GM12878 (cell line): Measurements from ENCODE around the gene KIN. TPM values are rescaled to one million over a fixed set of nuclear protein-coding genes. Genes with fewer than 3 reads are reported as not detected.
A peak's percentile ranks its signal among the peaks of the same experiment; 100 is the strongest.

Source experiments
- BCL11A ChIP-seq: IDR thresholded peaks from 2 replicates; pipeline ENCODE4 v1.6.1; 2011; ENCODE audit warnings: low read depth, low read length
- CHD4 ChIP-seq: fragments of 200-600 bp; sonication (generic); IDR thresholded peaks from 2 replicates; pipeline ENCODE4 v1.6.1; 2016; ENCODE audit warnings: mild to moderate bottlenecking
- CREM ChIP-seq: IDR thresholded peaks from 2 replicates; pipeline ENCODE4 v1.6.1; 2014; ENCODE audit warnings: antibody characterized with exemption, low read depth
- EZH2 ChIP-seq: IDR thresholded peaks from 2 replicates; pipeline ENCODE4 v1.6.1; 2012; ENCODE audit warnings: low read depth, mild to moderate bottlenecking, control low read depth, inconsistent platforms, low read length, borderline replicate concordance; ENCODE audit not compliant: control insufficient read depth
- HCFC1 ChIP-seq: fragments of 150-350 bp; IDR thresholded peaks from 2 replicates; pipeline ENCODE4 v1.6.1; 2014; ENCODE audit warnings: low read length
- MEF2B ChIP-seq: fragments of 450-650 bp; IDR thresholded peaks from 2 replicates; pipeline ENCODE4 v1.6.1; 2018; ENCODE audit warnings: mild to moderate bottlenecking, moderate library complexity; ENCODE audit not compliant: partially characterized antibody, poor library complexity, severe bottlenecking
- MTA2 ChIP-seq: fragments of 450-650 bp; IDR thresholded peaks from 2 replicates; pipeline ENCODE4 v1.6.1; 2016; ENCODE audit warnings: low read depth, mild to moderate bottlenecking, moderate library complexity
- NR2F1 ChIP-seq: fragments of 450-650 bp; conservative IDR thresholded peaks from 2 replicates; pipeline ENCODE4 v1.6.1; 2017; ENCODE audit warnings: mild to moderate bottlenecking
- PBX3 ChIP-seq: IDR thresholded peaks from 2 replicates; pipeline ENCODE4 v1.6.1; 2011; ENCODE audit warnings: mild to moderate bottlenecking, low read depth, low read length, moderate library complexity; ENCODE audit not compliant: insufficient replicate concordance
- POLR2AphosphoS2 ChIP-seq: IDR thresholded peaks from 2 replicates; pipeline ENCODE4 v1.6.1; 2011; ENCODE audit warnings: low read depth, mild to moderate bottlenecking, low read length, improper control_type of control experiment, moderate library complexity
- POU2F2 ChIP-seq: IDR thresholded peaks from 3 replicates; pipeline ENCODE4 v1.6.1; 2011; ENCODE audit warnings: low read depth, mild to moderate bottlenecking, low read length, borderline replicate concordance
- SIX5 ChIP-seq: IDR thresholded peaks from 2 replicates; pipeline ENCODE4 v1.6.1; 2011; ENCODE audit warnings: mild to moderate bottlenecking, low read depth, low read length, moderate library complexity; ENCODE audit not compliant: severe bottlenecking
- SPI1 ChIP-seq: IDR thresholded peaks from 2 replicates; pipeline ENCODE4 v1.6.1; 2011; ENCODE audit warnings: low read depth, mild to moderate bottlenecking, low read length, moderate library complexity, borderline replicate concordance; ENCODE audit not compliant: insufficient read depth
- SRF ChIP-seq, 2 experiments: IDR thresholded peaks; 2 replicates each; pipeline ENCODE4 v1.6.1; 2011; ENCODE audit warnings: low read depth in 2 of 2, low read length in 2 of 2, mild to moderate bottlenecking in 1 of 2, moderate library complexity in 1 of 2
- ZNF274 ChIP-seq: IDR thresholded peaks from one replicate; pipeline ENCODE4 v1.8.0; 2011; ENCODE audit not compliant: insufficient read length, insufficient read depth
- ZZZ3 ChIP-seq: IDR thresholded peaks from 2 replicates; pipeline ENCODE4 v1.6.1; 2011; ENCODE audit warnings: low read depth; ENCODE audit not compliant: control insufficient read depth, insufficient read length
- polyA plus RNA-seq, 11 experiments: library from polyadenylated mRNA; depleted of rRNA in 4 of 11; unstranded in 6 of 11; stranded (reverse) in 5 of 11; fragments of >200 nt; fragmentation: Nextera tagmentation in 4 of 11; fragmentation: Illumina TruSeq in 1 of 11; extraction: Ambion mirVana in 4 of 11; extraction: Trizol in 1 of 11; gene quantifications; 1 replicate in 1 of 11; 2 replicates in 10 of 11; pipeline versions ENCODE4 v1.2.1 to v1.2.3, GENCODE V29; 2011 to 2016; ENCODE audit warnings: inconsistent platforms in 2 of 11, missing spikeins in 2 of 11, low read depth in 1 of 11
- total RNA-seq, 4 experiments: library from RNA; depleted of rRNA in 3 of 4; stranded (reverse); fragments of >200 nt in 3 of 4; fragmentation: Illumina TruSeq in 1 of 4; extraction: Trizol in 1 of 4; gene quantifications; 2 replicates each; pipeline versions ENCODE4 v1.2.1 to v1.2.3, GENCODE V29; 2013 to 2021
- TF ChIP-seq, protein P1 (sequence below): fragments of 450-650 bp; IDR thresholded peaks from 2 replicates; pipeline ENCODE4 v1.6.1; 2017; ENCODE audit warnings: mild to moderate bottlenecking, moderate library complexity
- TF ChIP-seq, protein P2 (sequence below): IDR thresholded peaks from 2 replicates; pipeline ENCODE4 v1.6.1; 2012; ENCODE audit warnings: low read depth, low read length, improper control_type of control experiment
- TF ChIP-seq, protein P3 (sequence below): fragments of 450-650 bp; IDR thresholded peaks from 2 replicates; pipeline ENCODE4 v1.6.1; 2017; ENCODE audit warnings: mild to moderate bottlenecking, moderate library complexity

KIN gene
- total and polyA plus RNA-seq, 10 of the 15 experiments (the other 5 are each of a cell fraction or from before 2014, with no cell fraction given) = 6.8 to 33.2 (median 11.3) TPM

- TF ChIP-seq, protein P1, sequence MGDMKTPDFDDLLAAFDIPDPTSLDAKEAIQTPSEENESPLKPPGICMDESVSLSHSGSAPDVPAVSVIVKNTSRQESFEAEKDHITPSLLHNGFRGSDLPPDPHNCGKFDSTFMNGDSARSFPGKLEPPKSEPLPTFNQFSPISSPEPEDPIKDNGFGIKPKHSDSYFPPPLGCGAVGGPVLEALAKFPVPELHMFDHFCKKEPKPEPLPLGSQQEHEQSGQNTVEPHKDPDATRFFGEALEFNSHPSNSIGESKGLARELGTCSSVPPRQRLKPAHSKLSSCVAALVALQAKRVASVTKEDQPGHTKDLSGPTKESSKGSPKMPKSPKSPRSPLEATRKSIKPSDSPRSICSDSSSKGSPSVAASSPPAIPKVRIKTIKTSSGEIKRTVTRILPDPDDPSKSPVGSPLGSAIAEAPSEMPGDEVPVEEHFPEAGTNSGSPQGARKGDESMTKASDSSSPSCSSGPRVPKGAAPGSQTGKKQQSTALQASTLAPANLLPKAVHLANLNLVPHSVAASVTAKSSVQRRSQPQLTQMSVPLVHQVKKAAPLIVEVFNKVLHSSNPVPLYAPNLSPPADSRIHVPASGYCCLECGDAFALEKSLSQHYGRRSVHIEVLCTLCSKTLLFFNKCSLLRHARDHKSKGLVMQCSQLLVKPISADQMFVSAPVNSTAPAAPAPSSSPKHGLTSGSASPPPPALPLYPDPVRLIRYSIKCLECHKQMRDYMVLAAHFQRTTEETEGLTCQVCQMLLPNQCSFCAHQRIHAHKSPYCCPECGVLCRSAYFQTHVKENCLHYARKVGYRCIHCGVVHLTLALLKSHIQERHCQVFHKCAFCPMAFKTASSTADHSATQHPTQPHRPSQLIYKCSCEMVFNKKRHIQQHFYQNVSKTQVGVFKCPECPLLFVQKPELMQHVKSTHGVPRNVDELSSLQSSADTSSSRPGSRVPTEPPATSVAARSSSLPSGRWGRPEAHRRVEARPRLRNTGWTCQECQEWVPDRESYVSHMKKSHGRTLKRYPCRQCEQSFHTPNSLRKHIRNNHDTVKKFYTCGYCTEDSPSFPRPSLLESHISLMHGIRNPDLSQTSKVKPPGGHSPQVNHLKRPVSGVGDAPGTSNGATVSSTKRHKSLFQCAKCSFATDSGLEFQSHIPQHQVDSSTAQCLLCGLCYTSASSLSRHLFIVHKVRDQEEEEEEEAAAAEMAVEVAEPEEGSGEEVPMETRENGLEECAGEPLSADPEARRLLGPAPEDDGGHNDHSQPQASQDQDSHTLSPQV = no peak
- TF ChIP-seq SRF (IDR thresholded peaks at IDR 0.05; ENCODE audit: low read depth in 2 of 2, low read length in 2 of 2) = peak; percentile 96 to 99
- TF ChIP-seq, protein P2, sequence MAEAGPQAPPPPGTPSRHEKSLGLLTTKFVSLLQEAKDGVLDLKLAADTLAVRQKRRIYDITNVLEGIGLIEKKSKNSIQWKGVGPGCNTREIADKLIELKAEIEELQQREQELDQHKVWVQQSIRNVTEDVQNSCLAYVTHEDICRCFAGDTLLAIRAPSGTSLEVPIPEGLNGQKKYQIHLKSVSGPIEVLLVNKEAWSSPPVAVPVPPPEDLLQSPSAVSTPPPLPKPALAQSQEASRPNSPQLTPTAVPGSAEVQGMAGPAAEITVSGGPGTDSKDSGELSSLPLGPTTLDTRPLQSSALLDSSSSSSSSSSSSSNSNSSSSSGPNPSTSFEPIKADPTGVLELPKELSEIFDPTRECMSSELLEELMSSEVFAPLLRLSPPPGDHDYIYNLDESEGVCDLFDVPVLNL = no peak
- TF ChIP-seq HCFC1 = peak; percentile 75
- no peak for TF ChIP-seq SPI1
- TF ChIP-seq MEF2B = no peak
- 0 out of 2 replicates have a peak, but pooled peaks have one; percentile 6 for TF ChIP-seq BCL11A
- TF ChIP-seq ZNF274 = no peak
- TF ChIP-seq CREM = peak; percentile 70; the same call in 1 of the 2 replicates
- peak; percentile 50 for TF ChIP-seq SIX5
- no peak for TF ChIP-seq EZH2
- no peak for TF ChIP-seq ZZZ3
- TF ChIP-seq, protein P3, sequence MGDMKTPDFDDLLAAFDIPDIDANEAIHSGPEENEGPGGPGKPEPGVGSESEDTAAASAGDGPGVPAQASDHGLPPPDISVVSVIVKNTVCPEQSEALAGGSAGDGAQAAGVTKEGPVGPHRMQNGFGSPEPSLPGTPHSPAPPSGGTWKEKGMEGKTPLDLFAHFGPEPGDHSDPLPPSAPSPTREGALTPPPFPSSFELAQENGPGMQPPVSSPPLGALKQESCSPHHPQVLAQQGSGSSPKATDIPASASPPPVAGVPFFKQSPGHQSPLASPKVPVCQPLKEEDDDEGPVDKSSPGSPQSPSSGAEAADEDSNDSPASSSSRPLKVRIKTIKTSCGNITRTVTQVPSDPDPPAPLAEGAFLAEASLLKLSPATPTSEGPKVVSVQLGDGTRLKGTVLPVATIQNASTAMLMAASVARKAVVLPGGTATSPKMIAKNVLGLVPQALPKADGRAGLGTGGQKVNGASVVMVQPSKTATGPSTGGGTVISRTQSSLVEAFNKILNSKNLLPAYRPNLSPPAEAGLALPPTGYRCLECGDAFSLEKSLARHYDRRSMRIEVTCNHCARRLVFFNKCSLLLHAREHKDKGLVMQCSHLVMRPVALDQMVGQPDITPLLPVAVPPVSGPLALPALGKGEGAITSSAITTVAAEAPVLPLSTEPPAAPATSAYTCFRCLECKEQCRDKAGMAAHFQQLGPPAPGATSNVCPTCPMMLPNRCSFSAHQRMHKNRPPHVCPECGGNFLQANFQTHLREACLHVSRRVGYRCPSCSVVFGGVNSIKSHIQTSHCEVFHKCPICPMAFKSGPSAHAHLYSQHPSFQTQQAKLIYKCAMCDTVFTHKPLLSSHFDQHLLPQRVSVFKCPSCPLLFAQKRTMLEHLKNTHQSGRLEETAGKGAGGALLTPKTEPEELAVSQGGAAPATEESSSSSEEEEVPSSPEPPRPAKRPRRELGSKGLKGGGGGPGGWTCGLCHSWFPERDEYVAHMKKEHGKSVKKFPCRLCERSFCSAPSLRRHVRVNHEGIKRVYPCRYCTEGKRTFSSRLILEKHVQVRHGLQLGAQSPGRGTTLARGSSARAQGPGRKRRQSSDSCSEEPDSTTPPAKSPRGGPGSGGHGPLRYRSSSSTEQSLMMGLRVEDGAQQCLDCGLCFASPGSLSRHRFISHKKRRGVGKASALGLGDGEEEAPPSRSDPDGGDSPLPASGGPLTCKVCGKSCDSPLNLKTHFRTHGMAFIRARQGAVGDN = no peak
- TF ChIP-seq POLR2AphosphoS2 = peak; percentile 96
- no peak for TF ChIP-seq NR2F1
- no peak for TF ChIP-seq CHD4
- TF ChIP-seq PBX3 = no peak
- peak; percentile 80; the same call in 1 of the 3 replicates for TF ChIP-seq POU2F2
- no peak for TF ChIP-seq MTA2
Measured at GRCh38 chr10:7818295-7819120, 30.7 kb upstream of the KIN start, which contains the start of gene TAF3 (continued).
